Measurements from ENCODE around the gene PDXDC1. TPM values are rescaled to one million over a fixed set of nuclear protein-coding genes. Genes with fewer than 3 reads are reported as not detected.
"Not testable (repeated sequence)": the region's sequence is repeated elsewhere in the genome, so short reads cannot be mapped to it uniquely, and the experiment has no call there.

Gene PDXDC1
- total and polyA plus RNA-seq, 4 donors = 51.4 to 88.1 (median 70.5) TPM

- H3K4me3 ChIP-seq (ENCODE audit: low read length in 2 of 2); H3K9me3 ChIP-seq (ENCODE audit: control insufficient read depth, low read length); H3K27me3 ChIP-seq (ENCODE audit: control insufficient read depth in 1 of 2, insufficient read depth in 2 of 2, low read length in 1 of 2); H3K36me3 ChIP-seq (ENCODE audit: control insufficient read depth in 1 of 2, insufficient read depth in 2 of 2, low read length in 1 of 2); intact Hi-C loops (cut with DNase I); DNase-seq; H3K4me1 ChIP-seq (ENCODE audit: control insufficient read depth in 1 of 2, insufficient read depth in 2 of 2, low read length in 2 of 2); ATAC-seq (ENCODE audit: low FRiP score): not testable (repeated sequence)
- H3K27ac ChIP-seq (ENCODE audit: low read depth in 1 of 2, low read length in 2 of 2) = peak overlapping the region in 1 of 2 donors; percentile 25
- 63 to 70% methylated on average over 4 of the region's 4 CpGs for WGBS, 2 donors
Observed at GRCh38 chr16:14978908-14979307, 4.1 kb downstream of the PDXDC1 start.

- intact Hi-C loops (cut with DNase I); ATAC-seq (ENCODE audit: low FRiP score): not testable (repeated sequence)
- WGBS, 2 donors = 73% methylated on average over 3 of the region's 3 CpGs
Observed at GRCh38 chr16:14981234-14981633, 6.4 kb downstream of the PDXDC1 start.

DNA sequence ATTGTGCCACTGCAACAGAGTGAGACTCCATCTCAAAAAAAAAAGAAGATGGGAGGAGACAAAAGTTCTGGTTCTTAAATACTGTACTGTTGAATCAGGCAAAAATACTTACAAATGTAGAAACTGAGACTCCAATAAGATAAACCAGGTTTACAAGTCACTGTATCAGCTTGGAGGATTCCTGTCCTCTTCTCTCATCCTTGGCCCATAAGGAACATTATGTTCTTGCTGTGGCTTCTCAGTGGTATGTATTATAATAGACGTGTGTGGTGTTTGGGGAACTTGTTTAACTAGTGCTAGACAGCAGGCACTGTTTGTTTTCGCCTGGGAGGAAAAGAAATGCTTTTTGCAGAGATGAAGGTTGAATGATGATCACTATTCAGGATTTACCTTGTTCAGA, 7.7 kb downstream of the PDXDC1 start:
- H3K4me3 ChIP-seq (ENCODE audit: low read length in 2 of 2); H3K9me3 ChIP-seq (ENCODE audit: control insufficient read depth, low read length); ATAC-seq (ENCODE audit: low FRiP score); DNase-seq; H3K36me3 ChIP-seq (ENCODE audit: control insufficient read depth in 1 of 2, insufficient read depth in 2 of 2, low read length in 1 of 2); H3K27ac ChIP-seq (ENCODE audit: low read depth in 1 of 2, low read length in 2 of 2); H3K27me3 ChIP-seq (ENCODE audit: control insufficient read depth in 1 of 2, insufficient read depth in 2 of 2, low read length in 1 of 2); H3K4me1 ChIP-seq (ENCODE audit: control insufficient read depth in 1 of 2, insufficient read depth in 2 of 2, low read length in 2 of 2); intact Hi-C loops (cut with DNase I): not testable (repeated sequence)
- WGBS, 2 donors = 0% methylated on average over 1 of the region's 2 CpGs

More at GRCh38 chr16:14981234-14981633, 6.4 kb downstream of the PDXDC1 start:
- not testable (repeated sequence) for H3K36me3 ChIP-seq (ENCODE audit: control insufficient read depth in 1 of 2, insufficient read depth in 2 of 2, low read length in 1 of 2); H3K9me3 ChIP-seq (ENCODE audit: control insufficient read depth, low read length); H3K4me3 ChIP-seq (ENCODE audit: low read length in 2 of 2); H3K27me3 ChIP-seq (ENCODE audit: control insufficient read depth in 1 of 2, insufficient read depth in 2 of 2, low read length in 1 of 2); H3K4me1 ChIP-seq (ENCODE audit: control insufficient read depth in 1 of 2, insufficient read depth in 2 of 2, low read length in 2 of 2); H3K27ac ChIP-seq (ENCODE audit: low read depth in 1 of 2, low read length in 2 of 2); DNase-seq

DNA sequence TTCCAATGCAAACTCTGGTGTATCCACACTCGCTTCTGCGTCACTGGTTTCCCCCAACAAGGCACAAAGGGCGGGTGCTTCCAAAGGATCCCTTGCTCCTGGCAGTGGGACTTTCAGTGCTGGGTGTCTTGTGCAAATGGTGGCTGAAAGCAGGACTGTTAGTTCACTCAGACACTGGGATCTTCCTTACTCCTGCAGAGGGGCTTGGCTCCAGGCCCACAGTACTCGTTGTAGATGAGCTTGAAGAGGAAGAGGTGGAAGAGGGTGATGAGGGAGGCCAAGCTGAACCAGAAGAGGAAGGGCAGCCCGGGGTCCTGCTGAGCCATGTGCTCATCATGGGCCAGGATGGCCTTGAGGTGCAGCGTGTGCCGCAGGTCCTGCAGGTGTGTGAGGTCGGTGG, 13.3 kb downstream of the PDXDC1 start:
- not testable (repeated sequence) for DNase-seq; ATAC-seq (ENCODE audit: low FRiP score)

DNA sequence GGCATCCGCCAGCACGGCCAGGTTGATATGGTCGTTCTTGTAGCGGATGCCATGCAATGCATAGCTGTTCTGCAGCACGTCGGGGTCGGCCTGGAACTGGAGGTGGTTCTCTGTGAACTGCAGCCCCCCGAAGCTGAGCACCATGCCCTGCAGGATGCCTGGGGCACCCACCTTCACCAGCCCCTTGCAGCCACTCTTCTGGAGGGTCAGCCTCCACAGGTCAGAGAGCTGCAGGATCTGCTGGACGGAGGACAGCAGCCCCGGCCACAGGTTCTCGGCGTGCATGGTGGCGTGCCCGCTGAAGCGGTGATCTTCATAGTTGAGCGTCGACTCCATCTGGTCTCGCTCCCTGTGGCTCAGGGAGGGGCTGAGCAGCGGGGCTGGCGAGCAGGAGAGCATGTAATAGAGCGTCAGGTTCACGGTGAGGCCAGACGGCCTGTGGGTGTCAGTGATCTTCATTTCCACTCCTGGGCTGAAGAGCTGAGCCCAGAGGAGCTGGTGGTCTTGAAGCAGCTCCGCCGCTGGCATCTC, 13.9 kb downstream of the PDXDC1 start:
- WGBS, 2 donors = 90 to 91% methylated on average over 25 of the region's 25 CpGs
- H3K27me3 ChIP-seq (ENCODE audit: control insufficient read depth in 1 of 2, insufficient read depth in 2 of 2, low read length in 1 of 2); H3K9me3 ChIP-seq (ENCODE audit: control insufficient read depth, low read length); intact Hi-C loops (cut with DNase I); DNase-seq; H3K4me3 ChIP-seq (ENCODE audit: low read length in 2 of 2); H3K36me3 ChIP-seq (ENCODE audit: control insufficient read depth in 1 of 2, insufficient read depth in 2 of 2, low read length in 1 of 2); H3K4me1 ChIP-seq (ENCODE audit: control insufficient read depth in 1 of 2, insufficient read depth in 2 of 2, low read length in 2 of 2); H3K27ac ChIP-seq (ENCODE audit: low read depth in 1 of 2, low read length in 2 of 2): not testable (repeated sequence)
- ATAC-seq (ENCODE audit: low FRiP score) = peak; percentile 39

More for the DNA sequence above, 13.3 kb downstream of the PDXDC1 start:
- H3K9me3 ChIP-seq (ENCODE audit: control insufficient read depth, low read length); H3K27ac ChIP-seq (ENCODE audit: low read depth in 1 of 2, low read length in 2 of 2); H3K4me1 ChIP-seq (ENCODE audit: control insufficient read depth in 1 of 2, insufficient read depth in 2 of 2, low read length in 2 of 2); H3K4me3 ChIP-seq (ENCODE audit: low read length in 2 of 2); intact Hi-C loops (cut with DNase I); H3K27me3 ChIP-seq (ENCODE audit: control insufficient read depth in 1 of 2, insufficient read depth in 2 of 2, low read length in 1 of 2); H3K36me3 ChIP-seq (ENCODE audit: control insufficient read depth in 1 of 2, insufficient read depth in 2 of 2, low read length in 1 of 2): not testable (repeated sequence)
- 80 to 87% methylated on average over 7 to 8 of the region's 8 CpGs for WGBS, 2 donors

DNA sequence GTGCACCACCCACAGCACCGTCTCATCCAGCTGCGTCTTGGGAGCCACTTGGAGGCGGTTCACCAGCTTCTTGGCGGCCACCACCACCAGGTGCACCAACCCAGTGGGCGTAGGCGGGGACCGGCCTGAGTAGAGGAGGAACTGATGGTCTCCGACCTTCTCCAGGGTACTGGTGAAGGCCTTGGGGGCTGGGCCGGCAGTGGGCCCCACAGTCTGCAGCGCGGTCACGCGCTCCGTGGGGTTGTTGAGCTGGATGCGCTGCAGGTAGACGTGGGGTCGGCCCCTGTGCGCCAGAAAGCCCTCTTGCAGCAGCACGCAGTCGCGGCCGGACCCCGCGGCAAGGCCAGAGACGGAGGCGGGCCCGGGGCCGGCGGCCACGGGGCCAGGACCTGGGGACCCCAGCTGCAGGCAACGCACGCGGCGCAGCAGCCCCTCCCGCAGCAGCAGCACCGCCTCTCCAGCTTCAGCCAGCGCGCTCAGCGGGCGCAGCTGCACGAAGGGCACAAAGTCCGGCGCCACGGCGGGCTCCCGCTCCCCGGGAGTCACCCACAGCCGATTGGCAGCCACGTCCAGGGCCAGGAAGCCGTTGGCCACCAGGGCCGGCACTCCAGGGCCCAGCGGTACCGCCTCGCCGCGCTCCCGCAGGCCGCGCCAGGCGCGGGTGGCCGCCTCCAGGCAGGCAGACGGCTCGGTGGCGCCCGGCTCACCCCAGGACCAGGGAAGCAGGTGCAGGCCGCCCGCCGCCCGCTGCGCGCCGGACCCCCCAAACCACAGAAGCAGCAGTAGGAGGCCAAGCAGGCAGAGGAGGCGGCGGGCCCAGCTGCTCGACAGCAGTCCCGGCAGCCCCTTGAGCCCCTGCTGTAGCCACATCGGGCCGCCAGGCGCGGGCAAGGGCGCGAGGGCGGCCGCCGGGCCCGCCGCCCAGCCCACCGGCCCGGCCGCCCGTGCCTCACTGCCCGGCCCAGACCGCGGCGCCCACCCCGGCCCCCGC, 14.8 kb downstream of the PDXDC1 start:
- intact Hi-C loops (cut with DNase I); H3K27me3 ChIP-seq (ENCODE audit: control insufficient read depth in 1 of 2, insufficient read depth in 2 of 2, low read length in 1 of 2); H3K9me3 ChIP-seq (ENCODE audit: control insufficient read depth, low read length); DNase-seq; H3K4me3 ChIP-seq (ENCODE audit: low read length in 2 of 2); H3K27ac ChIP-seq (ENCODE audit: low read depth in 1 of 2, low read length in 2 of 2); H3K36me3 ChIP-seq (ENCODE audit: control insufficient read depth in 1 of 2, insufficient read depth in 2 of 2, low read length in 1 of 2); H3K4me1 ChIP-seq (ENCODE audit: control insufficient read depth in 1 of 2, insufficient read depth in 2 of 2, low read length in 2 of 2): not testable (repeated sequence)
- WGBS, 2 donors = 78% methylated on average over 83 to 93 of the region's 98 CpGs
- peak; percentile 45 for ATAC-seq (ENCODE audit: low FRiP score)

DNA sequence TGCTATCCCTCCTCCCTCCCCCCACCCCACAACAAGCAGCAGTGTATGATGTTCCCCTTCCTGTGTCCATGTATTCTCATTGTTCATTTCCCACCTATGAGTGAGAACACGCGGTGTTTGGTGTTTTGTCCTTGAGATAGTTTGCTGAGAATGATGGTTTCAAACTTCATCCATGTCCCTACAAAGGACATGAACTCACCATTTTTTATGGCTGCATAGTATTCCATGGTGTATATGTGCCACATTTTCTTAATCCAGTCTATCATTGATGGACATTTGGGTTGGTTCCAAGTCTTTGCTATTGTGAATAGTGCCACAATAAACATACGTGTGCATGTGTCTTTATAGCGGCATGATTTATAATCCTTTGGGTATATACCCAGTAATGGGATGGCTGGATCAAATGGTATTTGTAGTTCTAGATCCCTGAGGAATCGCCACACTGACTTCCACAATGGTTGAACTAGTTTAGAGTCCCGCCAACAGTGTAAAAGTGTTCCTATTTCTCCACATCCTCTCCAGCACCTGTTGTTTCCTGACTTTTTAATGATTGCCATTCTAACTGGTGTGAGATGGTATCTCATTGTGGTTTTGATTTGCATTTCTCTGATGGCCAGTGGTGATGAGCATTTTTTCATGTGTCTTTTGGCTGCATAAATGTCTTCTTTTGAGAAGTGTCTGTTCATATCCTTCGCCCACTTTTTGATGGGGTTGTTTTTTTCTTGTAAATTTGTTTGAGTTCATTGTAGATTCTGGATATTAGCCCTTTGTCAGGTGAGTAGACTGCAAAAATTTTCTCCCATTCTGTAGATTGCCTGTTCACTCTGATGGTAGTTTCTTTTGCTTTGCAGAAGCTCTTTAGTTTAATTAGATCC, 18.7 kb downstream of the PDXDC1 start:
- 95 to 96% methylated on average over 5 to 7 of the region's 7 CpGs for WGBS, 2 donors
- H3K36me3 ChIP-seq (ENCODE audit: control insufficient read depth in 1 of 2, insufficient read depth in 2 of 2, low read length in 1 of 2); H3K4me3 ChIP-seq (ENCODE audit: low read length in 2 of 2); H3K27ac ChIP-seq (ENCODE audit: low read depth in 1 of 2, low read length in 2 of 2); H3K4me1 ChIP-seq (ENCODE audit: control insufficient read depth in 1 of 2, insufficient read depth in 2 of 2, low read length in 2 of 2); DNase-seq; H3K9me3 ChIP-seq (ENCODE audit: control insufficient read depth, low read length); intact Hi-C loops (cut with DNase I); ATAC-seq (ENCODE audit: low FRiP score); H3K27me3 ChIP-seq (ENCODE audit: control insufficient read depth in 1 of 2, insufficient read depth in 2 of 2, low read length in 1 of 2): not testable (repeated sequence)

DNA sequence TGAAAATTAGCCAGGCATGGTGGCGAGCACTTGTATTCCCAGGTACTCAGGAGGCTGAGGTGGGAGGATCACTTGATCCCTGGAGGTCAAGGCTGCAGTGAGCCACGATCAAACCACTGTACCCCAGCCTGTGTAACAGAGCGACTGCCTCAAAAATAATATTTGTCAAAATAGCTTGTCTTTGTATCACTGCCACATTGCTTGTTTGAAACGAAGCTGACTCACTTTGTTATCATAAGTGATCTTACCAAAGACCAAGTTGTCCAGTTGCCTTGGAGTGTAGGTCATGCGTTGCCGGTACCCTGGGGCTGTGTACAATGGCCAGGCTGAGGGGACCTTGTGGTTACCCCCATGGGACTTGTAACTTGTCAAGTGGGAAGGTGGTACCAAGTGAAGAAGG, 21.9 kb downstream of the PDXDC1 start:
- ATAC-seq (ENCODE audit: low FRiP score) = peak; percentile 47
- intact Hi-C loops (cut with DNase I); DNase-seq; H3K9me3 ChIP-seq (ENCODE audit: control insufficient read depth, low read length); H3K4me3 ChIP-seq (ENCODE audit: low read length in 2 of 2); H3K4me1 ChIP-seq (ENCODE audit: control insufficient read depth in 1 of 2, insufficient read depth in 2 of 2, low read length in 2 of 2); H3K27me3 ChIP-seq (ENCODE audit: control insufficient read depth in 1 of 2, insufficient read depth in 2 of 2, low read length in 1 of 2); H3K27ac ChIP-seq (ENCODE audit: low read depth in 1 of 2, low read length in 2 of 2); H3K36me3 ChIP-seq (ENCODE audit: control insufficient read depth in 1 of 2, insufficient read depth in 2 of 2, low read length in 1 of 2): not testable (repeated sequence)
- 26 to 30% methylated on average over 6 of the region's 6 CpGs for WGBS, 2 donors
